Stimulated activated CD4-positive, alpha-beta T cell treated with anti-CD3 and anti-CD28 coated beads, Interleukin-4, amount 100 ng/mL, for 24 hours (primary cell): ENCODE data around the gene TAPT1.

Experiments
- DNase-seq: peaks from one replicate; pipeline ENCODE4 v3.0.0-alpha.2; 2020

The TAPT1 gene

DNA sequence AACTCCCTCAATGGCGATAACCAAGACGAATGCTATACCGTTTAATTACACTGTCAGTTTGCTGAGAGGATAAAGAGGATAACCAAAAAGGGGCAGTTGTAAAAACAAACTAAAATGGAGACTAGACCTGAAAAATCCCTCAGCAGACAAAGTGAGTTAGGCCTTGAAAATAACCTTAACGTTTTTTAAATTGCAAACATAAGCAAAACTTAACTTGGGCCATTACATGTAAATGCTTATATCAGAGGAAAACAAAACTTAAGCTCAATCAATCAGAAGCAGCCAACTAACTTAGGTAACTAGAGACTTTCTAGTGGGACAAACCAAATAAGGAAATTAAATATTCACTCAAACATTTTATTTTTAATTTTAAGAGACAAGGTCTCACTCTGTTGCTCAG, 17.0 kb upstream of the TAPT1 start:
- no peak for DNase-seq

DNA sequence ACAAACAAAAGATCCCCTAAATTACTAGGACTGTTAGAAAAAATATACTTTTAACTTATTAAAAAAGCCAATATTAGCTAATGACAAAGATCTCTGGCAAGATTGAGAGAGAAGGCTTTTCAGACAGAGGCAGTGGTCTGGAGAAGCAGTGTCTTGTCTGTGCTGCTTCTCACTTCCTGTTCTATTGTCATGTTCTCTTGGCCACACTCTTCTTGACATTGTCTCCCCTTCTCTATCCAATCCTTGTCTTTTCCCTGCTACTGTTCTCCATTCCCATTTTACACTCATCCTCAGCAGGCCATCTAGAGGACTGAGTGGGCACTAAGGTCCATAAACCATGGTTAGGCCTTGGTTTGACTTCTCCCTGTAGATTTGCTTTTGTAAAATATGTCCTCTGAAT, 14.0 kb upstream of the TAPT1 start:
- DNase-seq = no peak

DNA sequence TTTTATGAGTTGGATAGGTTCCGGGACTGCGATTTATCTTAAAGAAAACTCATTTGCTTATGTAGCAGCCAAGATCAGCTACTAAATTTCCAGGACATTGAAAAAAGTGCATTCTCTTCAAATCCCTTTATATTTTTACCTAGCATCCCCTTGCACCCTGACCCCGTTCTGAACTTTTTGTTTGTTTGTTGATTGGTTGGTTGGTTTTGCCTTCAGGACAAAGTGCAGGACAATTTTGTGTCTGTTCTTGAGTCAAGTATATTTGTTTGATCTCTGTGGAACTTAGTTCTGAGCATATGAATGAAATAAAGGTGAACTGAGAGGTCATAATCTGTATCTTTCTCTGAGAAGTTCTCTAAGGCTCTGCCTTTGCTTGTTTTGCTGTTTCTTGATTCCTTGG, 12.8 kb upstream of the TAPT1 start:
- no peak for DNase-seq

DNA sequence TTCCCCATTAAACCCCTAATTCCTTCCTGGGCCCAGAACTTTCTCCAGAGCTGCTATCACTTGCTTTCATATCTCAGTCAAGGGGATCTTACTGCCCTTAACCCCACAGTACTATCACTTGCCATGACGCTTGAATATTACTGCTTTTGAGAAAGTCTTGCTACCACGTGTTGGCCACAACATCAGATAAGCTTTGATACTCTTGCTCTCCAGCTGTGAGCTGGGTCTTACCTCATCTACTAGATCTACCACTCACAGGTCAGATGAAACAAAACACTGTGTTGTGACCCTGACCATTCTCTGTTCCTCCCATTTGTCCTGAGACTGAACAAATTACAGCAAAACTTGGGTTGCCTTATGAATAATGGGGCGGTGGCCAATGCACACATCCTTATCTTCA, 12.1 kb upstream of the TAPT1 start:
- no peak for DNase-seq

DNA sequence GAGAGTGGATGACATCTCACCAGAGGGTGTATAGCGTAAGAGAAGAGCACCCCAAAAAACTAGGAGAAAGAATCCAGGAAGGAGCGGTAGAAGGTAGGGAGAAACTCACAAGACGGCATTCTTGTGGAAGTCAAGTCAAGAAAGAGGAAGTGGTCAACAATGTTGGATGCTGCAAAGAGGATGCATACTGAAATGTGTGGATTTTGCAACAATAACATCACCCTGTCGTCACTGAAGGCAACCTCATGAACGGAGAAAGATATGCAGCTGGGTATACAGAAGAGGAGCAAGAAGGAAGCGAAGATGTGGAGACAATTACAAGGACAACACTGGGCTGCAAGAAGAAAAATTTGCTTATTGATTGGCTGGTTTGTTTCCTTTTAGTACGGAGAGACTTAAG, 11.4 kb upstream of the TAPT1 start:
- DNase-seq = no peak

DNA sequence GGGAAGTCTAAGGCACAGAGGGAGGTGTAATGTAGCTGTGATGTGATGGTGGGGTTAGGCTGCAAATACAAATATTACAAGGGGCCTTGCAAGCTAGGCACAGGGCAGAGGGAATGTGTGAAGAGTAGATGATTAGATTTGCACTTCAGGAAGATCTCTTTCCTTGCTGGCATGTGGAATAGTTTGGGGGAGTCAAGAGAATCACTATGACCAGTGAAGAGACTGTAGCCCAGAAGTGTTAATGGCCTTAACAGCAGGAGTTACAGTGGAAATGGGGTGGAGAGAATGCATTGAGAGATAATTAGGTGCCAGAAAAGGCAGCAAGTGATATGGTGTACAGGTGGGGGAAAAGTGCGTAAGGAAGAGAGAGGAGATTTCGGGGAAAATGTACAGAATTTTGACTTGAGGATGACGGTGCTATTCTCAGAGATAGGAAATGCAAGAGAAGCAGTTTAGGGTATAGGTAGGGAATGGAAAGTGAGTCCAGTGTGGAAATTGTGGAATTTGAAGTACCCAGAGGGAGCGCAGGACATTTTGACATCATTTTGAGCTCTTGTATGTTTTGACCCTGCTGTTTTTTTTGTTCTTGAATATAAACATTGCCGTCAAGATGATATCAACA, 10.2 kb upstream of the TAPT1 start:
- no peak for DNase-seq

DNA sequence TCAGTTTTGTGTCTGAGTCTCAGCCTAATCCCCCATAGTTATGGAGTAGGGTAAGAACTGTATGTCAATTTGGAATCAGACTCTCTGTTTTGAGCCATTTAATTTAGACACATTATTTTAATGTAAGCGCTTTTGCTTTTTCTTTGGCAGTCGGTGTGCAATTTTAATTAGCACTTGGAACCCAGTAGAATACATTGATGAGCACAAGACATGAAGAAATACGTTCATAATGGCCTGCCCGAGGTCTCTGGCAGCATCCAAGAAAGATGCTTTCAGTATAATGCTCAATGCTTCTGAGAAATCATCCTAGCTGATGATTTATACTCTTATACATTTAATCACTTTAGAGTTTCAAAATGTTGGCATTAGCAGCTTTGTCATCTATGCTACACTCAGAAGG, 8.9 kb upstream of the TAPT1 start:
- no peak for DNase-seq

DNA sequence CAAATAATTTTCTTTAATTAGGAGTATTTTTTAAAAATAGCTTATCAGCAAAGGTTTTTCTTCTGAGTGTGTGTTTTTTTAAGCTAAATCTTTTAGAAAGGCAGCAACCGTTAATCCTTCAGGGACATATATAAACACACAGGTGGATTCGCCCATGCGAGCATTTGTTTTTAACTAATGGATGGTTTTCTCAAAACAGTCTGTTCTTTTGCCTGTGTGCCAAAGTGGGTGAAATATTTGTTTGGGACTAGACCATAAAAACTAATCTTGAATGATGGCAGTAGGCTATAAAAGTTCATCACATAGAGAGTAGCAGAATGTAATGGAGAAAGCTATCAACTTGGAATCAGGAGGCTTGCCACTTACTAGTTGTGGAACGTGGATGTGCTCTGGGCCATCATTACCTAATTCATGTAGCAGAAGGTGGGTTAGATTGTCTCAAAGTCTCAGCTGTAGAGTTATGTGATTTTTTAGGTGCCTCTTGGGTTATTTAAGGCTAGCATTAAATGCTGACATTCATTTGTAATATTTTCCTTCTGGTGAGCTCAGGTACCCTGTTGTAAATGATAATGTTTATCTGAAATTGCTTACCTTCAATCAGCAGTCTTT, 7.4 kb upstream of the TAPT1 start:
- no peak for DNase-seq

DNA sequence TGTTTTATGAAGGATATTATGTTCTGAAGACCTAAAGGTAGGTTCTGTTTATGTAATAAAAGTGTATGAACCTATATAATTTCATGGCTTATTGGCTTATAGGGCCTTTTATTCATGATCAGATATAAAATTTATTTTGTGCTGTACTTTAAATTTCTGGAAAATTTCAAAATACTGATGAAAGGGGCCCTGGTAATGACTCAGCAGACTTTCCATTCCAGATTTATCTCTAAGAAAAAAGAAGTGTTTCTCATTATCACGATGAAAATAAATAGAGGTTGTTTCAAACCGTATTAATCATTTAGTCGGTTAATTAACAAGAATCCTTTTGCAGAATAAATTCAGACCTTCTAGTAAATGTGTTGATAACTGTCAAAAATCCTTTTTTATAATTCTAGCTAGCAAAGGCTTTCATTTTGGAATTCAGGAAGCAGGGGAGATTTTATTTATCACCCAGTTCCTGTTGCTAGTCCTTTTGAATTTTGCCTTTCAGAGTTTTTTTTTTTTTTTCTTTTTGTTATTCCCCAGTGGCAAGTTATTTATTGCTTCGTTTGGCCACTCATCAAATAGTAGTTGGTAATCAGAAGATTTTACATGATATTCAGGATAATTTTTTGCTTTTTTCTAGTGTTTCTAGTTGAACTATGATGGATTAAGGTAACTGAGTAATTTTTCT, 5.4 kb upstream of the TAPT1 start:
- no peak for DNase-seq

DNA sequence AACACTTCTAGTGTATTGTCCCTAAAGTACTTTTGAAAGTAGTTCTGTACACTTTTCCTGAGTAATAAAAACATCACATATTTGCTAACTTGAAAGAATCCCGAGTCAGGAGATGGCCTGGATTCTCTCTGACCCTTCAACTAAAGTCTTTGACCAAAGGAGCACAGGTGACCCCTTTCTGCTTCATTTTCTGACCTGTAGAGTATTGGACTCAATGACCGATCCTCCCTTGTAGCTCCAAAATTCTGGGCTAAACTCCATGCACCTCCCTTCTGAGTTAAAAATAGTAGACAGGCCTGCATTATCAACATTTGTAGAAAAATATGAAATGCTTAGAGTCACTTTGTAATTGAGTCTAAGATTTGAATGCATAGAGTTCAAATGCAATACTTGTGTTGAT, 4.0 kb upstream of the TAPT1 start:
- no peak for DNase-seq

DNA sequence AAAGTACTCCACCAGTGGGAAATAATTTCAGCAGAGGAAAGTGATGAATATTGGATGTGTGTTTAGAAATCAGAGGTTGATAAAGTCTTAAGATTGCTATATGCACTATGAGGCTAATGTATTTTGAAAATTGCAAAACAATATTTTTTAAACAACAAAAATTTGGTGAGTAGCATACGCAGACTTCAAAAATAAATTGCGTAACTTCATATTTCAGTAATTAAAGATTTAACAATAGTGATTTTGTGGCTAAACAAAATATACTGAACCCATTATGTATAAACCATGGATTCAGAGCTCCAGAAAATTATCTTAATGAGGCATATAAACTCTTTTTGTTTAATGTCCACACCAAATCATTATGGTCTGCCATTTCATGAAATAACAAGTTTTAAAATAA, 3.3 kb upstream of the TAPT1 start:
- no peak for DNase-seq

DNA sequence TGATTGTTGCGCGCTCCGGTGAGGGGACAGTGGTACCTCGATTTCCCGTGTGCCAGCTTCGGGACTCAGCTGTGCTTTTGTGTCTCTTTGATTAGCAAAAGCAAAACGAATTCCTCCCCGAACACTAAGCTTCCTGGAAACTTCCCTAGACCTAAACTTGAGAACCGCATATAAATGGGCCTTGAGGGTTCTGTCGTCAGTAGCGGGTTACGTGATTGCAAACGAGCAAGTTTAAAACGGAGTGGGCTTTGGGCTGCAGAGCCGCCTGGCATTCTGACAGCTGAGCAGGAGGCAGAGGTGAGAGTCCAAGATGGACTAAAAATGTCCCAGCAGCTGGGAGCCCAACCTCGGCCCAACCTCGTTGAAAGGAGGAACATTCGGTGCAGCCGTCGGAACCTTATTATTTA, 1.2 kb upstream of the TAPT1 start:
- peak; percentile 7 for DNase-seq

DNA sequence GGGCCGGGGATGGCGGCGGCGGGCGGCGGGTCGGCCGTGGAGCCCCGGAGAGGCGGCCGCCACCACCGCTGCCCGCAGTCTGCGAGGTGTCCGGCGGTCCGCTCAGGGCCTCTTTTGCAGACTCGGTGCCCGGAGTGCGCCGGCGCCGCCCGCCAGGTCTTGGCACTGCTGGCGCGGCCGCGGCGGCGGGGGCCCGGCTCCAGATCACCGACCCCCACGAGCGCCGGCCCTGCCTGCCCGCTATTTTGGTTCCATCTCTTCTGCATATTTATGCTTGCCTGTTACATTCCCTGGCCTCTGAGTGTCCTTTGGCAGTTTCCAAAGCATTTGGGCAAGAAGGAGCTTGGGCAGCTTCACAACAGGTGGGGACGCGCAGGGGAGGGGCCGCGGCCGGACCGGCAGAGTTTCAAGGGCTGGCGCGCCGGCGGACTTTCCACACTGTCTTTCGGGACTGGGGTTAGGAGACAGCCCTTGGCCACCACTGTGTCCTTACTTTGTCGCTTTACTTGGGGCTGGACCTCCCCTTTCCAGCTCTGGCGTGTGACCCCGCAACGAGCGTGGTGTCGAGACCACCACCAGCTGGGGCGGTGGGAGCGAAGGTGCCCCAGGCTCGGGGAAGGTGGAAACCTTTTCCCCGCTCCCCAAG, 668 bp upstream of the TAPT1 start:
- DNase-seq = peak; percentile 44

DNA sequence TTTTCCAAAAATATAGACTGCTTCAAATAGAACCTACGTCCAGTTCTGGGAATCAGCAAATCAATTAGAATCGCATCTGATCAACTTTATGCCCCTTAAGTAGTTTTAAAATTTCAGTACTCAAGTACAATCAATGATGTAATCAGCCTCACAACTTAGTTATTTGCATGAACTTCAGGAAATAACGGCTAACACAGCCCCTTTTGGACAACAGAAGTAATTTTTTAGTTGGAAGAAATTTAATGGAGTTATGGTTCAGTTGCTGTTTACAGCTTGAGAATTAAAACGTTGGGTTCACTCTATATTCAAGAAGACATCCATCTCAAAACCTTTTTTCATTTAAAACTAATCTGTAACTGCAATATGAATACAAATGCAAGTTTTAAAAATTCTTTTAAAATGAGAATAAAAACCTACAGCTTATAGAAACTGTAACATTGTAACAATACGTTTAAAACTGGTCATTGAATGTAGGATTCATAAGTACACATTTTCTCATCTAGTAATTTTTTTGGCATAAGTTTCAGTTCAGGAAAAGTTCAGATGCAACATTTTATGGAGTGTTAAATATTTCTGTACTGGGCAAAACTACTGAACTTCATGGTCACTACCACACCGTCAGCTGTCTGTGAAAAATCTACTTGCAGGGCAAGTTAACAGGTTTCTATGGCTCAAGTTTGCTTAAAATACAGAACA, 956 bp downstream of the TAPT1 start:
- DNase-seq = no peak

DNA sequence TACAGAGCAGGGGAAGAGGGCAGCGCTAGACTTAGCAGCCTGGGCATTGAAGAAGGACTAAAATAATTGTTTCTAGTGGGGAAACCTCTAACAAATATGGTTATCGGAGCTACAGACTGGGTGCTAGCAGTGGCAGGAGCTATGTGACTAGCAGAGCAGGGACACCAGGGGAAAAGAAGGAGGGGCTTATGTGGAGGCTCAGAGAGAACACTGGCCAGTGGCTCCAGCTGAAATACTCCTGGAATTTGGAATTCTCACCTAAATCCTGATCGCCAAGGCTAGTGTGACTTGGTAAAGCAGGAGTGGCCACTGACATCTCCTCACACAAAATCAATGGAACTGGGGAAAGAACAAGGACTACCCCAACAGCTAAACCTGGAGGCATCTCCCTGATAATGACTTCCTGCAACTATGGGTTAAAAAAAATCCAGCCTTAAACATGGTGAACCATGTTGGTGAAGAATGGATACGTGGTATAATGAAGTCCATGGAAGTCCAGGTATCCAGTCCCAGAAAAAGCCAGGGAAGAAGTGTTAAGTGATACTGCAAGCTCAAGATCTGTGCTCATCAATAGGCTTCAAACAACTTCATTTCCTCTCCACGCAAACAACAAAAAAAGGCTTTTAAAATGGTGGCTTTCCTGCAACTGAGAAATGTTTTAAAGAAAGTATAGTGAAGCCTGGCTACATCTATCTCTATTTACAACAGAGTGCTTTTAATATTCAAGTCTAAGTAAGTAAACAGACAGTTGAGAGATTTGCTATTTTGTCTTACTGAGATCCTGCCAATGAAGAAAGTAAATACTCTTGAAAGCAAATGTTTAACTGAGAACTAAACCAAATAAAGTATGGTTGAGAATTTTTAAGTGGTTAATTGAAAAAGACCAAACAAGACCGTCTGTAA, 1.8 kb downstream of the TAPT1 start:
- no peak for DNase-seq

DNA sequence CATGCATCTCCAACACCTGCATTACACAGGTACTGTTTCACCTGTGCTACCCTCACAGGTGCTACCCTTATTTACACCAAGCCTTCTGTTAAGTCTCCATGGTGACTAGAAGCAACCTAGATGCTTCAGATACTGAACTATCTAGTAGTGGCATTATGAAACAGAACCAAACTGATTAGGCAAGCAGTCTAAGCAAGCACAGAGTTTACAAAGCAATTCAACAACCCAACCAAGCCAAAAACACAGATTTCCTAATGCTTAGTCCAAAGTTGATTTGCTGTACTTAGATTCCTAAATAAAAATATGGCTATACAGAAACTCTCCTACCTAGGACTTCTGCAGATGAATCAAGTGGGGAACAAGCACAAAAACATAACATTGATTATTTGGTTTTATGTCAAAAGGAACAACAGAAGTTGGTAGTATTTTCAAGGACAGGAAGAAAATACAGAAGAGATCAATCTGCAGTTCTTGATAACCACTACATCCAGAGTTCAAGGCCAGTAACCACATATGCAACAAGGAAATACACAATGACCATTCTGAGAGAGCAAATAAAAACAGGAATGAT, 3.2 kb downstream of the TAPT1 start:
- DNase-seq = no peak

DNA sequence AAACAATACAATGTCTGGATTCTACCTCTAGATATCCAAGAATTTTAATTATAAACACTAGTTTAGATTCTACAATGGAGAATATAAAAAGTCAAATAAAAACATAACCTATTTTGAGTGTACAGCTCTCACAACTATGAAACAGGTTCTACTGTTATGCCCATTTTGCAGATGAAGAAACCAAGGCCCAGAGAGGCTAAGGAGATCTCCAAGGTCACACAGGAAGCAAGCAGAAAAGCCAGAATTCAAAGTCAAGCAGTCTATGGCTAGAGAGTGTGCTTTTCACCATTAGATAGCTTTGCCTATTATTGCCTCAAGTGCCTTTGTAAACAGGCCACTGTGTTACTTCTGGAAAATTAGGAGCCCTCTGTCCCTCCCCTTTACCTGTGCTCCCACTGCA, 7.3 kb downstream of the TAPT1 start:
- DNase-seq = no peak

DNA sequence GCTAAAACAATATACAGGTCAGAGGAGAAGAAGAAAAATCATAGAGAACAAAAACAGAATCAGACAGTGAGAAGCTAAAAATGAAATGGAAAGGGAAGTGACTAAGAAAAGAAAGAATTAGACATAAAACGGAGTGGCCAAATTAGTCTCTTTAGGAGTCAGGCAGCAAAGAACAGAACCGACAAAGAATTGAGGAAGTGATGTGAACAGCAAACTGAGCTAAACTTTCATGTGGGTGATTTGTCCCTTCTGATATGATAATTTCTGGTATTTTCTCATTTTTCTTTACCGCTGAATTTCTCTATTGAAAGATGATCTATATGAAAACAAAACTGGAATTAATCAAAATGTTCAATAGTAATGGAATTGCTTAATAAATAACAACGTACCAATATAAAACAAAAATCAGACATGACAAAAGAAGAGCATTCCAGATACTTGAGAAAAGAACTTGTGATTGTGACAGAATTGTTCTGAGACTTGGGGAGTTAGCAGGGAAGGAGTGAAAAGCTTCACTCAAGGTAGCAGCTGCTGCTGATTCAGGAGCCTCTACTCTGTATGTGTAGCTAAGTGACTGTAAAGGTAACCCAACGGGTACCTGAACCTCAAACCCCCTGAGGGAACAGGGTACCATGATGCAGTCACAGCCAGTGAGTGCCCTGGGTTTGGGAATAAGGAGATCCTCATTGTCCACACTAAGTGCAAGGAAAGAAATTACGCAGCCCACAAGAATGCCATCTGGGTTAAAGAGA, 8.8 kb downstream of the TAPT1 start:
- no peak for DNase-seq

DNA sequence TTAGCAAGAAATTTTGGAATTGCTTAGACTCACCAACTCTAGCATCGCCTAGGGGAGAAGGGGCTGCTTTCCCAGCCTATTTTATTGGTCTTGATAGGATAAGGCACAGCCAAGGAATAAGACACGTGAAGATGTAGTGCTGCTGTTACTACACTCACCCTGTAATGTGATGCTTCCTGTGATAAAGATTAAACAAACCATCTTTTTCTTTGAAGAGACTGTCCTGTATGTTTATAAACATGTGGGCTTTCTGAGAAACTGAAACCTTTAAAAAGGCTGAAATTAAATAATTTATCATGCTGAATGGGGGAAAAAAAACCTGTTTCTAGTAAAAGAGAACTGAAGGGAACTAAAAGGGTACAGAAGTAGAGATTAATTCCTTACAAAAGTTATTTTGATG, 13.2 kb downstream of the TAPT1 start:
- no peak for DNase-seq

DNA sequence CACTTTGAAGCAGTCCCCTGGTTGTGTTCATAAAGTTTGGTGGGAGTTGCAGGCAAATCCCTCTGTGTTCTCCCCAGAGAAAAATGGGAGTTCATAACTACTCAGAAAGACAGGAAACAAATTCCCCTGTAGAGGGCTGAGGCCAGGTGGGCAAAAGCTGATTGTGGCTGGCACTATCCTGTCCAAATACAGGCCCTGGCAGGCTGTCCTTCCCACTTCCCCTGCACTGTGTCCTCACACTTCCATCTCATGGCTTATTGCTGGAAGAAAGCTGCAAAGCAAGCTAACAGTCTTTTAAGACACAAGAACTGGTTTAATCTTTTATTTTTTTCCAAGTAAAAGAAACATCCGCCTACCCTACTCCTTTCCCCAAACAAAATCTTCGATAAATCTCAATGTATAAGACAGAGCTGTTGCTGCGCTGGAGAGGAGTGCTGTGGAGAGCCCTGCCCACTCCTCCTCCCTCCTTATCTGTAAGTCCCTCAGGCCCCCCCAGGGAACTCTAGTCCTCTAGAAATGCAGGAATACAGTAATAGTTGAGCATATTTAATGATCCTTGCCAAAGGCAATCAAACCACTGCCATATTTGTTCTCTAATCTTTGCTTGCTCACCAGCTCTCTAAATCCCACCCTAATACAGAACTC, 14.0 kb downstream of the TAPT1 start:
- DNase-seq = no peak

DNA sequence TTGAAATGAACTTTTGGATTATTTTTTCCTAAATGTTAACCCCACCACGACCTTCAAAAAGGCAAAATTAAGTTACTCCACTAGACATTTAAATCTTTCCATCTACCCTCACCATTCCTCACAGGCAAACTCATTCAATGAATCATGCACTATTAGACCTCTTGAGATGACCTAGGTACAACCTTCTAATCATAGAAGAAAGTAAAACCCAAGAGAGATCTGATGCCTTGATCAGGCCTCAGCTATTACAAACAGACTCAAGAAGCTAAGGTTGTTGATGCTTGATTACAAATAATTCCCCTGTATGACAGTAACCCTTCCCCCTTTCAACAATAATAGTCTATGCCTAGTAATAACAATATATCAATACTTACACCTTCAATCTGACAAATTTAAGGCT, 18.9 kb downstream of the TAPT1 start:
- DNase-seq = no peak
